Stimulated activated CD4-positive, alpha-beta T cell treated with anti-CD3 and anti-CD28 coated beads, Interleukin-15, amount 100 ng/mL, for 48 hours (primary cell): ENCODE results near the gene SLC10A3.

Experiments
- DNase-seq, 2 donors: peaks; one replicate each; pipeline ENCODE4 v3.0.0-alpha.2; 2020; ENCODE audit warnings: low read depth in 2 of 2

Gene SLC10A3

DNA sequence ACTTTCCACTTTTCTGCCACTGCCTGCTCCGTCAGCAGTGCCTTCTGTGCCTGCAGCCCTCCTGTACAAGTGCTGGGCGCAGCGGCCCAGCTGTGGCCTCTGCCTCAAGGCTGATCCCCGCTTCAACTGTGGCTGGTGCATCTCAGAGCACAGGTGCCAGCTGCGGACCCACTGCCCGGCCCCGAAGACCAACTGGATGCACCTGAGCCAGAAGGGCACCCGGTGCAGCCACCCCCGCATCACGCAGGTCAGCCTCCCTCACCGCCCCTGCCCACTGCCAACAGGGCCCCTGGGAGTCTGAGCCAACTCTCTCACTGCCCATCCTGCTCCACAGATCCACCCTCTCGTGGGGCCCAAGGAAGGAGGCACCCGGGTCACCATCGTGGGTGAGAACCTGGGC, 24.8 kb downstream of the SLC10A3 start:
- DNase-seq, result no peak

DNA sequence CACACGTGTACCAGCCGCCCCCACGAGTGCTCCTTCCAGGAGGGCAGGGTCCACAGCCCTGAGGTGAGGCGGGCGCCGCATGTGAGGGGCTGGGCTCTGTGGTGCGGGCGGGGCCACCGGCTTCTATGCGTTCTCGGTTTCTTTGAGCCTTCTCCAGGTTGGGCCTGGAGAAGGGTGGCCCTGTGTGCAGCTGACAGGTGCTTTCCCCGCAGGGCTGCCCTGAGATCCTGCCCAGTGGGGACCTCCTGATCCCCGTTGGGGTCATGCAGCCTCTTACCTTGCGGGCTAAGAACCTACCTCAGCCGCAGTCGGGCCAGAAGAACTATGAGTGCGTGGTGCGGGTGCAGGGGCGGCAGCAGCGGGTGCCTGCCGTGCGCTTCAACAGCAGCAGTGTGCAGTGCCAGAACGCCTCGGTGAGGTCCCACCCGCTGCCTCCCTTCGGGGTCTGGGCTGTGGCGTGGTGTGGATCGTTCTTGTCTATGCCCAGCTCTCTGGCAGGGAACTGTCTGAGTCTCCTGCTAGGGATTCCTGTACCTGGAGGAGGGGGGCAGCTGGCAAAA, 25.5 kb downstream of the SLC10A3 start:
- no peak for DNase-seq

DNA sequence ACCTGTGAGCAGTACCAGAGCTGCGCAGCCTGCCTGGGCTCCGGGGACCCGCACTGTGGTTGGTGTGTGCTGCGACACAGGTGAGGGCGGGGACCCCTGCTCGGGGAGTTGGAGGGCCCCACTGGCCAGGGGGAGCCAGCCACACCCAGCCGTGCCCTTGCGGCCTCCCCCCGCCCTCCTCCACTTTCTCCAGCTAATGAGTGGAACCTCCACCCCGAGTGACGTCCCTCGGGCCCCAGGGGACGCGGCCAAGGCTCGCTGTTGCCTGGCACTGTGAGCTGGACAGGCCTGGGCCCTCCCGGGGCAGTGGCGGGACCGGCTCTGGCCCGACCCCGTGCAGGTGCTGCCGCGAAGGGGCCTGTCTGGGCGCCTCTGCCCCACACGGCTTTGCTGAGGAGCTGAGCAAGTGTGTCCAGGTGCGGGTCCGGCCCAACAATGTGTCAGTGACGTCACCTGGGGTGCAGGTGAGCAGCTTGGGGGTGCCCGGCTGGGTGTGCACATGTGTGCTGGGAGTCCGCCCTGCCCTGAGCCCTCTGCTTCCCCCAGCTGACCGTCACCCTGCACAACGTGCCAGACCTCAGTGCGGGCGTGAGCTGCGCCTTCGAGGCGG, 26.7 kb downstream of the SLC10A3 start:
- no peak for DNase-seq

DNA sequence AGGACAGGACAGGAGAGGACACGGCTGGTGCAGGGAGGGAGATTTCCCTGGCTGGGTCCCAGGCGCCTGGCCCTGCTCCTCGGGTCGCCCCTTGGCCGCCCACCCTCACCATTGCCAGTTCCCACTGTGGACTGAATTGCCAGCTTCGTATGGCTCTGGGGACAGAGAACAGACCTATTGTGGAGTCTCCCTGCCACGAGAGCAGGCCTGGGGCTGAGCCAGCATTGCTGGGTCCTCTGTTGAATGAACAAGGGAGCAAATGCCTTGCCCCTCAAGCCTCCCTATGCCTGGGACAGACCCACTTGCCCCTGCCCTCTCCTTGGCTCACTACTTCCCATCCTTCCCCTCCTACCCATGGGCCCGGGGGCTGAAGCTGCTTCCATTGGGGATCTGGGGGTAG, 28.0 kb downstream of the SLC10A3 start:
- DNase-seq, result no peak

DNA sequence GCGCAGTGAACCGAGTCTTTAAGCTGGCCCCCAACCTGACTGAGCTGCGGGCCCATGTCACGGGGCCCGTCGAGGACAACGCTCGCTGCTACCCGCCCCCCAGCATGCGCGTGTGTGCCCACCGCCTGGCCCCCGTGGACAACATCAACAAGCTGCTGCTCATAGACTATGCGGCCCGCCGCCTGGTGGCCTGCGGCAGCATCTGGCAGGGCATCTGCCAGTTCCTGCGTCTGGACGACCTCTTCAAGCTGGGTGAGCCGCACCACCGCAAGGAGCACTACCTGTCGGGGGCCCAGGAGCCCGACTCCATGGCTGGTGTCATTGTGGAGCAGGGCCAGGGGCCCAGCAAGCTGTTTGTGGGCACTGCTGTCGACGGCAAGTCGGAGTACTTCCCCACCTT, 30.1 kb downstream of the SLC10A3 start:
- DNase-seq, result no peak

DNA sequence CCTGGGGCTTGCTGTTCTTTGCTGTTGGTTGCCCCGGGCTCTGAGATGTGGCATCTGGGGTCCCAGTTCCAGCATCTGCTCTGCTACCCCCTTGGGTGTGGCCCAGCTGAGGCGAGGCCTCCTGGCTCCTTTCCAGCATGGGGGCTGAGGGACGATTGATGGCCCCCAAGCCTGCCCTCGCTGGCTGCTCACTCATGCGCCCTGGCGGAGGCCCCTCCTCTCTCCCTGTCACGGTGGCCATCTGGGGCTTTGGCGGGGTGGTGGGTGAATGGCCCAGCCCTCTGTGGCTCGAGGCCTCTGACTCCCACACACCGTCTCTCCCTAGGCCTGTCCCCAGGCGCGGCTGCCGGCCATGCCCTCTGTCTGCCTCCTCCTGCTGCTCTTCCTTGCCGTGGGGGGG, 30.6 kb downstream of the SLC10A3 start:
- DNase-seq, result no peak

DNA sequence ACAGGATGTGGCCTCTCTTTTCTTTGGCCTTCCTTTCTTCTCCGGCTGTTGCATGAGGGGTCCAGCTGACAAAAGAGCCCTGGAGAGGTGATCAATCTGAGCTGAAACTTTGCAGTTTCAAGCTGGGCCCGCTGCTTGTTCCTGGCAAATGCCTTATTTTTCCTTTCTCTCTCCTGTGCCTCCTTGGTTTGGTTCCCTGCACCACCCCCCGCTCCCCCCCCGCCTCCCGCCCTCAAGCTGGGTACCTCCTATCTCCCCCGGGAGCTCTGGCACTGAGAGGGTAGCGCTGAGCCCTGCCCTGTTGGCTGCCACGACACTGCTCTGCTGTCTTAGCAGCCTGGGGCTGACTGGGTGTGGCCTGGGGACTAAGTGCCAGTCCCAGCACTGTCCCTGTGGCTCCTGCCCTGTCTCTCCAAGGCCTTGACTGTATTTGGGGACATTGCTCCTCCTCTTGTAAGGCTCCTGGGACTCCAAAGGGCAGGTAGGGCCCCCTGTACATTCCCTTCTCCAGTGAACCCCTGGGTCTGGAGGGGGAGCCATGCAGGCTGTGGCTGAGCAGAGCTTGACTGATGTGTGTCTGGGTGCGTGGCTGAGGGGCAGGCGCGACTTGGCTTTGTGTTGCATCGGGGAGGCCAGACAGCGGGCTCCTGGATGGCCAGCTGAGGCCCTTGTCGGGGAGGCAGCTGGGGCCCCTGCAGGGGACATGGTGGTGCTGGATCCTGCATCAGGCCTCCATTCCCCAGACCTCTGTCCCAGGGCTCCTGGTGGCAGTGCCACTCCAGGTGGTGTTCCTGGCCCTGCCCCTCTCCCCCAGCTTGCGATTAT, 31.3 kb downstream of the SLC10A3 start:
- DNase-seq, result no peak

DNA sequence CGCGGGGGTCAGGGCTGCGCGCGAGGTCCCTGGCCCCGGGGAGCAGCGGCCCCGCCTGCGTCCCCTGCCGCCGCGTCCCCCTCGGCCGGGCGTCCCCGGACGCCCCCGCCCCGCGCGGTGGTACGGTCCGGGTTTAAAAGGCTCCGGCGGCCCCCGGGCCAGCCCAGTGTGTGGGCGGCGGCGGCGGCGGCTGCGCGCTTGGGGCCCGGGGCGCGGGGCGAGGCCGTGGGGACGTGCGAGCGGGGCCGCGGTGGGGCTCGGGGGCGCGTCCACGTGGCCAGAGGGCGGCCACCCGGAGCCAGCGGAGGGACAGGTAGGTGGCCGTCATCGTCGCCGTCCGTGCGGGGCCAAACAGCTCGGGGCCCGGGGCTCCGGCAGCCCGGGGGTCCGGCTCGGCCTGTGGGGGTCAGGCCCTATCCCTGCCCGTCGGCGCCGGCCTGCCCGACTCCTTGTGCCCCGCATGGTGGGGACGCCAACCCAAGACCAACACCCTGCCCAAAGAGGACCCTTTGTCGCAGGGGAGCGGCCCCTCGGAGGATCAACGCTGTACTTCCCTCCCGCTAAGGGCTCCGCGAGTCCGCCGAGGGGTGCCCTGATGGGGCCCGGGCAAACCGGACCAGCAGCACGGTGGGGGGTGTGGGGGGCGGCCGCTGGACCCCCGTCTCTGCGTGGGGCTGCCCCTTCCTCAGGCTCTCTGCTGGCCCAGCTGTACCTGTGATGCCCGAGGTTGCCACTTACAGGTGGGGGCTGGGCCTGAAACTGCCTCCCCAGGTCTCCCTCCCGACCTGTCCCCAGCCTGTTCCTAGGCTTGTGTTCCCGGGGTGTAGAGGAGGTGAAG, 32.1 kb downstream of the SLC10A3 start, which contains the start of gene PLXNA3:
TSS of gene PLXNA3 (plus strand) at position 166 of the 838 bp plus-strand sequence. CDS start 1,903 bp downstream, outside the sequence.
- DNase-seq, result peak in 1 of 2 donors; percentile 42

DNA sequence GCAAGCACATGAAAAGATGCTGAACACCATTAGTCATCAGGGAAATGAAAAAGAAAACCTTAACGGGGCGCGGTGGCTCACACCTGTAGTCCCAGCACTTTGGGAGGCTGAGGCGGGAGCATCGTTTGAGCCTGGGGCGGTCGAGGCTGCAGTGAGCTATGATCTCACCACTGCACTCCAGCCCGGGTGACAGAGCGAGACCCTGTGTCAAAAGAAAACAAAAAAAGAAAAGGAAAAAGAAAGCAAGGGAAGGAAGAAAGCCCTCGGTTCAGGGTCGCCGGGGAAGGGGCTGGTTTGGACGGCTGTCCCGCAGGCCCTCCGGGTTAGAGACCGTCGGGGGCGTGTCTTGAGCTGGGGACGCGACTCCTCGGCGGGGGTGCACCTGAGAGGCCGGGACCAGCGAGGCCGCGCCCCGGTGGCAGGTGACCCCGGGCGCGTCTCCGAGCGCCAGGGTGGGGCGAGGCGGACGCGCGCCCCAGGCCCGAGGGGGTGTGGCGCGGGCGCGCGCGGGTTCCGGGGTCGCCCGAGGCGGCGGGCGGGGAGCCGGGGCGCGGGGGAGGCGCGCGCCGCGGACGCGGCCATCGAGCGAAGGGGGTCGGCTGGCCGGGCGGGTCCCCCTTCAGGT, 32.8 kb downstream of the SLC10A3 start:
- DNase-seq, result peak in 1 of 2 donors; percentile 25

DNA sequence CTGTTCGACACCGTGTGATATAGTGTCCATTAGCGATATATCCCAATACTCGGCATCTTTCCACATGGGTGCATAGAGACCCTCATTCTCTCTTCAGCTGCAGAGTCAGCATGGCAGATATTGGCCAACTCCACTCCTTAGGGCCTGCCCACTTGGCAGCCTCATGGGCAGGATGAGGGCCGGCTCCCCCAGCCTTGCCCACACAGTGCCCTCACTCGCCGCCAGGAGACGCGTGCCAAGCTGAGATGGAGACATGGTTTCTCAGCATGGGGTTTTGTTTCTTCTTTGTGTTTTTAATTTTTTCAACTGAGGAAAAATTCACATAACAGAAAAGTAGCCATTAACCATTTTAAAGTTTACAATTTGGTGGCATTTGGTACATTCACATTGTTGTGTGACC, 37.6 kb downstream of the SLC10A3 start:
- DNase-seq, result no peak

DNA sequence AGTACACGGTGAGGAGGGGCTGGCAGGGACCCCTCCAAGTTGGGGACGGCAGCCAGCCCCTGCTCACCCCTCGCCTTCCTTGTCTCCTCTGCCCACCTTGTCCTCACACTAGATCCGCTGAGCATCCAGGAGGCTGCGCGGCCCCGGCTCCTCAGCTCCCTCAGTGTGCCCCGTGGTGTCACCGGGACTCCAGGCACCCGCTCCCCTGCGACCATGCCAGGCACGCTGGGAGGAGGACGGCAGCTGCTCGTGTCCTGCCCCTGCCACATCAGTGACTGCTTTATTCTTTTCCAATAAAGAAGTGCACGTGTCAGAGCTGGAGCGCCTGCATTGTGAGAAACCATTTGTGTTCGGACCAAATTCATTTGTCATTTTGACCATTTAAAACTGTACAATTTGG, 40.1 kb downstream of the SLC10A3 start:
- no peak for DNase-seq

DNA sequence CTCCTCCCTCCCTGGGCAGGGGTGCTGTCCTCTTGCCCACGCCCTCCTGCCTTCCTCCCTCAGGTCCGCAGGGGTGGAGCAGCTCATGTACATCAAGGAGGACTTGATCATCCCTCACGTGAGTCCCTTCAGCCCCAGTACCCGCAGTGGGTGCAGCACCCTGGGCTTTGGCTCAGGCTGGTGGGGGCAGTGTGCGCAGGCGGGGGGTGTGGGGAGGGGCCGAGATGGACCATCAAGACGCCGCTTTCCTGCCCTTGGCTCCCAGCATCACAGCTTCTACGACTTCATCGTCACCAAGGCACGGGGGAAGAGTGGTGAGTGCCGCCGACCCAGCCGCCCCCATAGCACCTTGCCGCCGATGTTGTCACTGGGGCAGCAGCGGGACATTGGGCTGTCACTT, 40.8 kb downstream of the SLC10A3 start:
- no peak for DNase-seq

DNA sequence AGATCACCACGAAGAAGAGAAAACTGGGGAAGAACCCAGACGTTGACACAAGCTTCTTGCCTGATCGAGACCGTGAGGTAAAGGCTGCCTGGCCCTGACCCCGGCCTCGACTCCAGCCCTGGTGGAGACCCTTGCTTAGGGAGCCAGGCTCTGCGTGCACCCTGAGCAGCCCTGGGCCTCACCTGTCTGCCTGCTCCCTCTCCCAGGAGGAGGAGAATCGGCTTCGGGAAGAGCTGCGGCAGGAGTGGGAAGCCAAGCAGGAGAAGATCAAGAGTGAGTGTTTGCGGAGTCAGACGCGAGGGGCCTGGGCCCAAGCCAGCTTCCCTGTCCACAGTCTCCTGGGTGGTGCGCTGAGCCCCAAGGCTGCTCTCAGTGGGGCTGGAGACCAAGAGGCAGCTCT, 41.9 kb downstream of the SLC10A3 start:
- no peak for DNase-seq

DNA sequence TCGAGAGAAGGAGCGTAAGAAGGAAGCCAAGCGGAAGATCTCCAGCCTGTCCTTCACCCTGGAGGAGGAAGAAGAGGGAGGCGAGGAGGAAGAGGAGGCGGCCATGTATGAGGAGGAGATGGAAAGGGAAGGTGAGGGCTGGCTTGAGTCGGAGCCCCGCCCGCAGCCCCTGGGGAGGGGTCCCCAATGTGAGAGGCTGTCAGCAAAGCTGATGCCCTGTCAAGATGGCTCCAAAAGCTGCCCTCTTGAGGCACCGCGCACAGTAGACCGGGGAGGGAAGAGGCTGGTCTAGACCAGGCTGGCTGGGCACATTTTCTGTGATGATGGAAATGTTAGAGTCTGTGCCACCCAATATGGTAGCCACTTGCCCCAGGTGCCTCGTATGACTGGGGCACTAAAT, 44.0 kb downstream of the SLC10A3 start:
- DNase-seq, result no peak

DNA sequence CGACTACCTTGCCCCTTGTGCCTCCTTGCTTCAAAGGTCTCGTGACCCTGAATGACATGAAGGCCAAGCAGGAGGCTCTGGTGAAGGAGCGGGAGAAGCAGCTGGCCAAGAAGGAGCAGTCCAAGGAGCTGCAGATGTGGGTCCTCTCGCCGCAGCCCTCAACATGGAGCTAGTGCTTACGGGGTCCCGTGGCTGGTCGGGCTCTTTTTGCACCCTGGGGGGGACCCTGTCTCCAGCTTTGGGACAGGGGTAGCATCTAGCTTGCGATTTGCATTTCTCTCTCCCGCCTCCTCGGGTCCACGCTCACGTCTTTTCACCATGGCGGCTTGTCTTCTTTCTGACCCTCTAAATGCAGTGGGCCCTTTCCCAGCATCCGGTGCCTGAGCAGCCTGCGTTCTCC, 44.7 kb downstream of the SLC10A3 start:
- no peak for DNase-seq

DNA sequence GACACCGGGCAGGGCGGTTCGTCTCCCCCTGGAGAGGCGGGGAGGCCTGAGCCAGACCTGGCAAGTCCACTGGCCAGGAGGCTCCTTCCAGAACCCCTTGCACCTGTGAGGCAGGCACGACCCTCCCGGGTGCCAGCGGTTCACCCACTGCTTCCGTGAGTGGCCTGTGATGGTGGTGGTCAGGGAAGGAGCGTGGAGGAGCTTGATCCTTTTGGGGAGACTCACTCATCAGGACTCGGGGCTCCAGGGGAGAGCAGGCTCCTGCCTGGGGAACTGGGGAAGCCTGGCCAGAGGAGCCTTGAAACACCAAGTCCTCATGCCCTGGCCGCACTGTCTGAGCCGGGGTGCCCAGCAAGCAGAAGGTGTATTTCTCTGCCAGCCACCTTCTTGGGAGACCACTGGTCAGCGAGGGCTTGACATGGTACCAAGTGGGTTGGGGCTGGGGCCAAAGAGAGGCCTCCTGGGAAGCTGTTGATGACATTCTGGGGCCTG, 45.6 kb downstream of the SLC10A3 start:
- DNase-seq, result no peak

DNA sequence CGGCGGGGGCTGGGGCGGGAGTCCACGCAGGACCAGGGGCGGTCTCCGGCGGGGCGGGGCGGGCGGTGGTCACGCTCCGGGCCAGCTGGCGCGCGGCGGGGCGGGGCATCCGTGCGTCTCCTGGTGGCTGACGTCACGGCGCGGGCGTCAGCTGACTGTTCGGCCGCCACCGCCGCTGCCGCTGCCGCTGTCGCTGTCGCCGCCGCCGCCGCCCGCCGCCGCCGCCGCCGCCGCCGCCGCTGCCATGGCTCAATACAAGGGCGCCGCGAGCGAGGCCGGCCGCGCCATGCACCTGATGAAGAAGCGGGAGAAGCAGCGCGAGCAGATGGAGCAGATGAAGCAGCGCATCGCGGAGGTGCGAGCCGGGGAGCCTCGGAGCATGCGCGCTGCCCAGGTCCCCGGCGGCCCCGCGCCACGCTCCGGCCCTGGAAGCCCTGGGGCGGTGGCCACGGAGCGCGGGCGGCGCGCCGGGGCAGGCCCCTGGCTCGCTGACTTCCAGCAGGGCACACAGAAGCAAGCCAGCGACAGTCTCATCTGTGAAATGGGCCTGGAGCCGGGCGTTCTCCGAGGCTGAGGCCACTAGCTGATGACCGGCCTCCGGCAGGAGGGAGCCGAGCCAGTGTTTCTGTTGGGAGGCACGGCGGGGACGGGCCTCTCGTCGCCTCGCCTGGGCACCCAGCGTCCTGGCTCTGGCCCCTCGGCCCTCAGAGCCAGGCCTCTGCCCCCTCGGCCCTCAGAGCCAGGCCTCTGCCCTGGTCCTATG, 46.3 kb downstream of the SLC10A3 start, which contains the start of gene FAM50A:
TSS of gene FAM50A (plus strand) at position 150 of the 763 bp plus-strand sequence. CDS start at position 245, 95 bp downstream.
- DNase-seq, result peak; percentile 41 to 61

DNA sequence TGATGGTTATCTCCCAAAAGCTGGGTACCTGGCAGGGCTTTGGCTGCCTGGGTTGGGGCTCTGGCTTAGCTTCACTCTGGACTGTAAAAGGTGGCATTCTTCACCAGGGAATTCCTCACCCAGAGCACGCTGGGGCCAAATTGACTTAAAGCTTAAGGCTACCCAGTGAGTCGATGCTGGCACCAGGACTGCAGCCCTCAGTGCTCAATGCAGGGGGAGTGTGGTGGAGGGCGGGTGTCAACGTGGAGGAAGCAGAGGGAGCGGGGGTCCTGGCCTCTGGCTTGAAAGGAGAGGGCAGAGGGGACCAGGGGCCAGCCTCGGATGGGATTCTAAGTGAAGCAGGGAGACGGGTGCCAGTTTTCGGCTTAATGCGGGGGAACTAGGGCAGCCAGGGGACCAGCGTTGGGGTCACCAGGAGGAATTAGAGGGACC, 46.9 kb downstream of the SLC10A3 start:
- DNase-seq, result no peak

DNA sequence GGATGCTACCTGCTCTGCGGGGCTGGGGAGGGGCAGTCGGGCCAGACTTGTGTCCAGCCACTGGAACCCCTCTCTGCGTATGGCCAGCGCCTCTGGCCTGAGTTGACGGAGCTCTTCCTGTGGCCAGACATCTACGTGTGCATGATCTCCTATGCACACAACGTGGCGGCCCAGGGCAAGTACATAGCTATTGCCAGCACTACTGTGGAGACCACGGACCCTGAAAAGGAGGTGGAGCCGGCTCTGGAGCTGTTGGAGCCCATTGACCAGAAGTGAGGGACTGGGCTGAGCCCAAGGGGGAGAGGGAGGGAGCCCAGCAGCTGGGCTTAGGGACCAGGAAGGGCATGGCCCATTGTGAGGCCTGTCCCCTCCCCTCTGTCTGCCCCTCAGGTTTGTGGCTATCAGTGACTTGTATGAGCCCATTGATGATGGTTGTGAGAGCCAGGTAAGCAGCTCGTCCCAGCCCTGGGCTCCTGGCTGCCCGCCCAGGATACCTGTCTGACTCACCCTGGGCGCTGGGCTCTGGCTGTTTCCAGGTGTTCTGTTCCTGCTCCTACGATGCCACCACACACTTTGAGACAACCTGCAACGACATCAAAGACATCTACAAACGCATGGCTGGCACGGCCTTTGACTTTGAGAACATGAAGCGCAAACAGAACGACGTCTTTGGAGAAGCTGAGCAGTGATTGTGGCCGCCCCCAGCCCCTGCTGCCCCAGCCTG, 48.3 kb downstream of the SLC10A3 start:
- no peak for DNase-seq

DNA sequence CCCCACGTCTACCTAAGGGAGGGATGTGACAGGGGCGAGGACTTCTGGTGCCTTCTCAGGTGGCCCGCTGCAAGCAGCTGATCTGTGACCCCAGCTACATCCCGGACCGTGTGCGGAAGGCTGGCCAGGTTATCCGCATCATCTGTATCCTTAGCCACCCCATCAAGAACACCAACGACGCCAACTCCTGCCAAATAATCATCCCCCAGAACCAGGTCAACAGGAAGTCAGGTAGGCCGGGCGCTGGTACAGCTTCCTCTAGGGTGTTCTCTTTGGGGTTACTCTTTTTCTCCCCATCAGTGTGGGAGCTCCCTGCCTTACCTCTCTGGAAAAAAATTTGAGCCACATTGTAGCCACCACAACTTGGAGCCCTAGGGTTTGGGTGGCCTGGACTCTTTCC, 48.9 kb downstream of the SLC10A3 start:
- no peak for DNase-seq
